Measurements from ENCODE around the gene EAF1.
"Not testable (repeated sequence)": the region's sequence is repeated elsewhere in the genome, so short reads cannot be mapped to it uniquely, and the experiment has no call there.

EAF1 gene

GRCh38 chr3:15405448-15406050 lies 21.8 kb upstream of the EAF1 start:
- DNase-seq (ENCODE audit: low read depth in 2 of 2), result no peak

GRCh38 chr3:15409239-15409638 lies 18.2 kb upstream of the EAF1 start:
- DNase-seq (ENCODE audit: low read depth in 2 of 2), result no peak

- DNase-seq (ENCODE audit: low read depth in 2 of 2), result no peak
Measured at GRCh38 chr3:15409774-15410173, 17.6 kb upstream of the EAF1 start.

GRCh38 chr3:15410966-15411365 lies 16.4 kb upstream of the EAF1 start:
- not testable (repeated sequence) for DNase-seq (ENCODE audit: low read depth in 2 of 2)

GRCh38 chr3:15420871-15421270 lies 6.5 kb upstream of the EAF1 start:
- no peak for DNase-seq (ENCODE audit: low read depth in 2 of 2)

GRCh38 chr3:15426579-15427118 lies 749 bp upstream of the EAF1 start:
- DNase-seq (ENCODE audit: low read depth in 2 of 2), result no peak

- no peak for DNase-seq (ENCODE audit: low read depth in 2 of 2)
Measured at GRCh38 chr3:15427981-15428380, 583 bp downstream of the EAF1 start.

GRCh38 chr3:15428539-15428938 lies 1.1 kb downstream of the EAF1 start:
- no peak for DNase-seq (ENCODE audit: low read depth in 2 of 2)

GRCh38 chr3:15429080-15429479 lies 1.7 kb downstream of the EAF1 start:
- DNase-seq (ENCODE audit: low read depth in 2 of 2), result no peak

GRCh38 chr3:15430624-15431023 lies 3.2 kb downstream of the EAF1 start:
- DNase-seq (ENCODE audit: low read depth in 2 of 2), result no peak

GRCh38 chr3:15431256-15431837 lies 3.9 kb downstream of the EAF1 start:
- DNase-seq (ENCODE audit: low read depth in 2 of 2), result no peak

GRCh38 chr3:15433531-15433930 lies 6.1 kb downstream of the EAF1 start:
- no peak for DNase-seq (ENCODE audit: low read depth in 2 of 2)

GRCh38 chr3:15434756-15435155 lies 7.4 kb downstream of the EAF1 start:
- no peak for DNase-seq (ENCODE audit: low read depth in 2 of 2)

GRCh38 chr3:15436246-15436645 lies 8.8 kb downstream of the EAF1 start:
- DNase-seq (ENCODE audit: low read depth in 2 of 2), result no peak

GRCh38 chr3:15438983-15439382 lies 11.6 kb downstream of the EAF1 start:
- DNase-seq (ENCODE audit: low read depth in 2 of 2), result no peak

GRCh38 chr3:15439476-15439875 lies 12.1 kb downstream of the EAF1 start:
- DNase-seq (ENCODE audit: low read depth in 2 of 2), result no peak

- DNase-seq (ENCODE audit: low read depth in 2 of 2), result no peak
Measured at GRCh38 chr3:15440891-15441290, 13.5 kb downstream of the EAF1 start.

- no peak for DNase-seq (ENCODE audit: low read depth in 2 of 2)
Measured at GRCh38 chr3:15443826-15444524, 16.6 kb downstream of the EAF1 start.

GRCh38 chr3:15449489-15450224 lies 22.3 kb downstream of the EAF1 start:
- no peak for DNase-seq (ENCODE audit: low read depth in 2 of 2)

- no peak for DNase-seq (ENCODE audit: low read depth in 2 of 2)
Measured at GRCh38 chr3:15450438-15451215, 23.2 kb downstream of the EAF1 start.
